Amniotic epithelial cell (primary cell): ENCODE data around the gene SPOP.
"Not testable (repeated sequence)": the region's sequence is repeated elsewhere in the genome, so short reads cannot be mapped to it uniquely, and the experiment has no call there.

Experiments
- DNase-seq: peaks from one replicate; pipeline ENCODE4 v3.0.0-alpha.2; 2010; ENCODE audit warnings: low read depth

SPOP gene

GRCh38 chr17:49677933-49678847 lies at the start of gene SPOP:
SPOP (minus strand) TSS chr17:49678097; CDS start chr17:49622810, 55,287 bp downstream.
- peak; percentile 100 for DNase-seq

DNA sequence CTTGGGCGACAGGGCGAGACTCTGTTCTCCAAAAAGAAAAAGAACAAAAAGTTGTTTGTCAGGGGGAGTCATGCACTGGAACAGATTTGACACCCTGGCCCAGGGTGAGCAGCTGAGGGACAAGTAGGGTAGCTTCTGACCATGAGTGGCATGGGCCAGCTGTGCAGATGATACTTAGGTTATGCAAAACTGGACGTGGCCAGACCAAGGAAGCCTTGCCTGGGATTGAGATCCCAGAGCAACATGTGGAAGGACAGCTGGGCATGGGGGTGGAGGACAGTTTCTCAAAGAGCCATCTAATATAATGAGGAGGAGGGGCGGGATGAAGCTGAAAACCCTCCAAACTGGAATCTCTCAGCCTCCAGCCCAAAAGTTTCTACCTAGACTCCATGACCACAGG lies 49.5 kb upstream of the SPOP start:
- DNase-seq: no peak

- DNase-seq: no peak
Observed at GRCh38 chr17:49725452-49726130, 47.7 kb upstream of the SPOP start.

GRCh38 chr17:49724552-49724951 lies 46.7 kb upstream of the SPOP start:
- not testable (repeated sequence) for DNase-seq

DNA sequence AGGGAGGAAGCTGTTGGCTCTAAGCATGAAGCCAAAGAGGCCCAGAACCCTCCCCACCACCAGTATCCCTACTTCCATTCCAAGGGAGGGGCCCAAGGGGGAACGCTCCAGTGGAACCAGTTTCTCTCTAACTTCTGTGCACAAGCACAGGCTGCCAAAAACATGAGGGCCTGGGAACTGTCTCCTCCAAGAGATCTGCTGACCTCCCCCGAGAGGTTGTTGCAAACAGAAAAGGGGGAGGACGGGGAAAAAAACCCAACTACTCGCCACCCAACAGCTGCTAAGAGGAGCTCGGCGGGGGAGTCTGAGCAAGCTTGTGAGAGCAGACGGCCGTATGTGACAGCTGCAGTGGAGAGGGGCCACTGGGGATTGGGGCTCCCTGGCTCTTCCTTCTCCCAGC lies 45.5 kb upstream of the SPOP start:
- peak; percentile 48 for DNase-seq

- DNase-seq: no peak
Observed at GRCh38 chr17:49722066-49722465, 44.2 kb upstream of the SPOP start.

DNA sequence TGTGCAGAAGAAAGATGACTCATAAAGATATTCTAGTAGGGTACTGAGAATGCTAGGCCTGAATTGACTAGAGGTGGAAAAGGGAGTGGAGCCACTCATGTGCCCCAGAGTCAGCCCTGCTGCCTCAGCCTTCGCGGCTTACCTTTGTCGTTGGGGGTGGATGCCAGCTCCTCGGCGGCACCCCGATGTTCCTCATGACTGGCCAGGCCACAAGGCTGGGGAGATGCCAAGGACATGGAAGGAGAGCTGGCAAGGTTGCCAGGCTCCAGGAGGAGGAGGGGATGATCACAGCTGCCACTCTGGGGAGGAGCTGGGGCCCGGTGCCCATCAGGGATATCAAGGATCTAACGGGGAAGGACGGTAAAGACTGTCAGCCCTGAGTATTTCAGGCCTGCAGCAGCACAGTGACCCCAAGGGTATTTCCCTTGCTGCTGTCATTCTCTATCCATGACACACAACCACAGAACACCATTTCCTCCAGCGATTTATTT lies 39.5 kb upstream of the SPOP start:
- no peak for DNase-seq

DNA sequence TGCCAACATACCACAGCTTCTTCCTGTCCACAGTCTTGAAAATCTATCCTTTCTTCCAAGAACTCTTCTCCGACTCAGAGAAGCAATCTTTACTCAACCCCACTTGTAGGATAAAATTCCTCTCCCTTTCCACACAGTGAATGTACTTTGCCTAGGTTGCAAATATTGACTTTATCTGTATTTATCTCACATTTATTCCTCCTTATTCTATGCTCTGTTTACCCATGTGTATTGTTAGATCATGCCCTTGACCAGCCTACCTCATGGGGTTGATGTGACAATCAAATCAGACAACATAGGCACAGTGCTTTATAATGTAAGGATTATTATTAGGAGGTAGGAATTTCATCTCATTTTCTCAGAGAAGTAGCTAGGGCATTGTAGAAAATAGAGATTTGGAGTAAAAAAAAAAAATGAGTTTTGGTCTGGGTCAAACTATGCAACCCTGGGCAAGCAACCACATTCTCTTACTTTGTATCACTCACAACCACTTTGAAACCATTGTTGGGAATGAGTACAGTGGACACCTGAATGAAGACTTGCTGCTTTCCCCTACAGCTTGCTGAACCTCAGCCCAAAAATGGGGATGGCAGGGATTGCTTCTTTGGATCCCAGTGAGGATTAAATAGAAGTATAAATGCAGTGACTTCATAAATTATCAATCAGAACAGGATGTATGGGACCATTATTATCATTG lies 38.9 kb upstream of the SPOP start:
- DNase-seq: no peak

- DNase-seq: no peak
Observed at GRCh38 chr17:49715717-49716279, 37.9 kb upstream of the SPOP start.

GRCh38 chr17:49715216-49715615 lies 37.3 kb upstream of the SPOP start:
- DNase-seq: no peak

DNA sequence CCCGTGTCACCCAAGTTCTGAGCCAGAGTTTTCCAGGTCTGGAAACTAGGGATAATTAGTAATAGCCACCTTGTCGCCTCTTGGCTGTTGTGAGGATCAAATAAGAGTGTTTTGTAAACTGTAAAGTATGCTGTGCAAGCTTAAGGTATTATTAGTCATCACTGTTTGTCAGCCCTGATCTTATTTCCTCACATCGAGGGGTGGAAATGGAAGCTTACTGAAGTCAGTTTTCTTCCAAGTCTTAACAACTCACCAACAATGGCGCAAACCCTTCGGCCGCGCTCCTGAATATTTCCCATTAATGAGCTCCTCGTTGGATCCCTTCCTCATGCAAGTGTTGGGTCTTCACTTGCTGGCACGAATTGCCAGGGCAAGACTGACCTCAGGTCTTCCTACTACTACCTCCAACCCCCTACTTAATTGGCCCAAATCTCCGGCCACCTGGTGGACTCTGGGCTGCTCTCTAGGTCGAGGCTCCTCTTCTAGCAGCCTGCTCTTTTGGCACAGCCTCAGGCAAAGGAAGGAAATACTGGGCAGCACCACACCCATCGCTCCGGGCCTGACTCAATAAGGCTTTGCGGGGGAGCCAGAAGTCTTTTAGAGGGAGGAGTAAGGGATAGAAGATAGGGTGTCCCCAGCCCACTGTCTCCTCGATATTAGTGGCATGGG lies 30.8 kb upstream of the SPOP start:
- DNase-seq: peak; percentile 55

DNA sequence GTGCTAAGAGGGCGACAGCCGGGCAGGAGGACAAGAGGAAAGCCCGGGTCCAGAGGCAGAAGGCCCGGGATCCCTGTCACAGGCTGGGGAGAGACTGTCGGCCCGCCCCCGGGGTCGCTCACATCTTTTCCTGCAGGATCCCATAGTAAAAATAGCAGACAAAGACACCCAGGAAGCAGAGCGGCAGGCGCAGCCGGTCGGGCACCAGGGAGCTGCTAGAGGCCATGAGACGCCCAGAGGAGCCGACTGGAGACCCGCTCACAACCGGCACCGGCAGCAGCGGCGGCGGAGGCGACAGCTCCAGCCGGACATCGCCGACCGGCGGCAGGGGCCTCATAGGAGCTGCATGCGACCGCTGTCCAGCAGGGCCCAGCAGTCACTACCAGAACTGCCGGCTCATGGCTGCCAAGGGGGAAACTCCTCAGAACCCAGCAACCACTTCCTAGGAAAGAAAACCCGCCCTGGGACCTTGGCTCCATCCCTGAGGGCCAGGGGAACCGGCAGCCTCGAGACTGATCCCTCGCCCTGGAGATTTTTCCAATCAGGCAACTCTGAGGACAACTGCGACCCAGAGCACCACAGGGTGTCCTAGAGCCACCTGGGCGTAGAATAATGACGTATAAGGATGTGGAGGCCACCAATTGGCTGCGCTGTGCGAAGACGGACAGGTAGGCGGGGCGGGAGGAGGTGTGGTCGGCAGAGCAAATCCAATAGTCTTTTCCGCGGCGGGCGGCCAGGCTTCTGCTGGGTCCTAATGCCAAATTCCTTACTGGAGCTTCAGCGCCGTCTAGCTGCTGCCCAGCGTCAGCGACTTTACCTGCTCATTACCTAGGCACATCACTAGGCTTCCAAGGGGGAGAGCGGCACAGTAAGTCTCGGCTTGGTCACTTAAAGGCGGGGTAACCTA lies 30.0 kb upstream of the SPOP start, which contains the start of gene SLC35B1:
Gene SLC35B1, minus strand, starts transcription at position 357 of the 907 bp plus-strand sequence. Its CDS starts 131 bp downstream, at position 226.
- peak; percentile 99 for DNase-seq

- no peak for DNase-seq
Observed at GRCh38 chr17:49707246-49707607, 29.3 kb upstream of the SPOP start.

- DNase-seq: no peak
Observed at GRCh38 chr17:49705254-49705653, 27.4 kb upstream of the SPOP start.

- DNase-seq: peak; percentile 72
Observed at GRCh38 chr17:49703557-49704277, 25.8 kb upstream of the SPOP start.

DNA sequence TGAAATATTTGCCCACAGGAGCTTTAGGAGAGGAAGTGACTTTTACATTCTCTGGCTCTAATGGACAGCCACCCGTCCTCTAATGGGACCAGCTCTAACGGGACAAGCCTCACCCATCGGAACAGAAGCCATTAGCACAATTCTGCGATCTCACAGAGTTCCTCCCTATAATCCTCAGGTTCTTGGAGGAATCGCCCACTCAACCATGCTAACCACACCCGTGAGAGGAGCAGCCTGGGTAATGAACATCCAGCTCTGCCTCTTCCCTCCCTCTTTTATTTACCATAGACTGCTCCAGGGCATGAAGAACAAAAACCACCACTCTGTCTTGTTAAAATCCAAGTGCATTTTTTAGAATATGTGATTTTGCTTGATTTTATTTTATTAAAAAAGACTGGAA lies 23.1 kb upstream of the SPOP start:
- no peak for DNase-seq

DNA sequence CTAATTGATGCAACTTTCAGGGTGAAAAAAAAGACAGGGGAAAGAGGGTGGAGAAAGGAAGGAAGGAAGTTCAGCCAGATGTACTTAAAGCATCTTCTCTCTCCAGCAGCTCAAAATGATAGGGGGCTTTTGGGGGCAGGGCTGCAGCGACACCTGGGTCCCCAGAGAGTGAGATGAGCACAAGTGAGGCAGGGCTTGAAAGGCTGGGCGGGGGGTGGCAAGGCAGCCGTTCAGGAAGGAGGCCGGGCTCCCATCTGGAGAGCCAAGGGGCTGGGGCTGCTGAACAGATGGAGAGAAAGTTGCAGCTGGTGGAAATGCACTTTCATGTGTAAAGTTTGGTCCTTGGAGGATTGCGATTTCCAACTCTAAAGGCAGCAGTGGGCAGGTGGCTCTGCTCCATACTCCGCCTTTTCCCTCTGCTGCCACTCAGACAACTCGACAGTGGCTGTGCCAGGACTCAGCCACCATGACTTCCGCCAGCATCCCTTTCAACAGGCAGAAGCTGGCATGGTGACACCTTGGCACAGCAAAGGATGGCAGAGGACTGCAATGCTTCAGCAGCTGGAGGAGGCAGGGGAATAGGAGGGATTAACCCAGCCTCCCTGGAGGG lies 22.2 kb upstream of the SPOP start:
- DNase-seq: no peak

DNA sequence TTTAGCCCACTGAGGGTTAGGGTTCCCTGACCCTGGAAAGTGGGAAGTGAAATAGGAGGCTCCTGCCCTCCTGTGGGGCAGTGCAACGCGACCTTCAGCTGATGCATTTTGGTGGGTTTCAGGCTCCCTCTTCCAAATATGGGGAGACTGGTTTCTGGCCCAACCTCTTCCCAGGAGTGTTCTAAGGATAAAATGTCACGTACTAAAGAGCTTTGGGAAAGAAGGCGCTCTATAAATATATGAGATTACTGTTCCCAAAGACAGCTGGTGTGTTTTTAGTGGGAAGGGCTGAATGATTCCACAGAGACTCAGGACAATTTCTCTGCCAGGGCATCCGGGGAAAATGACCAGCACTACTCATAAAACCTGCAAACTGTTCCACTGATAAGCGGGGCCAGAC lies 20.1 kb upstream of the SPOP start:
- DNase-seq: no peak

DNA sequence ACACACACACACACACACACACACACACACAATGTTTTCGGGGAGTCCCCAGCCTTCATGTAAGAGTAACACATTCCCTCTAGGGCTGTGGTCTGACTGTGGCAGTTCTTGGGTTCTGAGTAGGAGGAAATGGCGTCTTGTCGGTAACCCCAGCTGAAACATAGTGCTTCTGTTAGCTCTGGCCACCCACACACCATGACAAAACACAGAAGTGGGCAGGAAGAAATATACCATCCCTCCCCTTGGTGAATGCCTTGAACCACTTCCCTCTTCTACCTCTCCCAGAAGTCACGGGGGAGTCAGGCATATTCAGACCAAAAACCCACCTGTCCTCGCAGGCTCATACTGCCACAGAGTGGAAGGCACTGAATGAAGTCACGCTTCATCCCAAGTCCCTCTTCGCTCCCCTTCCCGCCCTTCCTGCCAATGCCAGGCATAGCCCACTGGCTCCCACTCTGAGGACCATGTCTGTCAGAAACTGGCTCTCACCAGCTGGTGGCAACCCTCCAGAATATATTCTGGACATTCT lies 18.4 kb upstream of the SPOP start:
- DNase-seq: no peak
